HG02970 (cell line): ENCODE data around the gene CAD.

Source experiments
- ATAC-seq: cut with Tn5 transposase; IDR thresholded peaks from one replicate; pipeline ENCODE4 v1.9.1; 2021; ENCODE audit warnings: mild to moderate bottlenecking, moderate library complexity, moderate number of reproducible peaks; ENCODE audit not compliant: unreplicated experiment, low FRiP score

Gene CAD

DNA sequence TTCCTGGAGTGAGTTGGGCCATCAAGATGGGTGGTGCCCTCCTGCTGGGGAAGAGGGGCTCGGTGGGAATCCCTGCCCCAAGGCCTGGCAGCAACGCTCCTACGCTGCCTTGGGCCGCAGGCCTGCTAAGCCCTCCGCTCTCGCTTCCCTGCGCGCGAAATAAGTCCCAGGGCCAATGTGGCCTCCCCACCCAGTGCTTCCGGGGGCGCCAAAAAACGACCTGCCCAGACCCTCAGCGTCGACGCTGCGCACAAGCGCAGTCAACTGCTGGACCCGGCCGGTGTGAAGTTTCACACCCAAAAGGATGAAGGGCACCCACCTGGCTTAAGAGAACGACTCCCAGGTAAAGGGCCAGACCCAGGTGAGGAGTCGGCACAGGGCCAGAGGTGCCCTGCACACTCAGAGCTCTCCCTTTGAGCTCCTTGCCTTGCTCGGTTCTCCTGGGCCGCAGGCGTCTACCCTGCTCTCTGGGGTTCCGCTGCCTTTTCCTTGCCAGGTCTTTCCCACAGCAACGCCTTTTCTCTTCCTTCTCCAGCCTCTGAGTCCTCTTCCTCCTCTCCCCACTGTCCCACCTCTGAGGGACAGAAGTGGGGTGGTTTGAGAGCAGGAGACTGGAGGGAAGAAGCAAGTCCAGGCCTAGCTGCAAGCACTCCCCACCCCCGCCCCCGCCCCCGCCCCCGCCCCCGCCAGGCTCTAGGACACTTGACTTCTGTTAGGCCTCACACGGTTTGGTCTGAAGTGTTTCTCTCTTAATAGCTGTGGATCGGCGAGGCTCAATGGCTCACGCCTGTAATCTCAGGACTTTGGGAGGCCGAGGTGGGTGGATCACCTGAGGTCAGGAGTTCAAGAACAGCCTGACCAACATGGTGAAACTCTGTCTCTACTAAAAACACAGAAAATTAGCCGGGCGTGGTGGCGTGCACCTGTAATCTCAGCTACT, 58.3 kb downstream of the CAD start, which contains the start of gene DNAJC5G:
DNAJC5G (plus strand) TSS at position 223 of the 940 bp plus-strand sequence. CDS start 1,296 bp downstream, outside the sequence.
- ATAC-seq = no peak

DNA sequence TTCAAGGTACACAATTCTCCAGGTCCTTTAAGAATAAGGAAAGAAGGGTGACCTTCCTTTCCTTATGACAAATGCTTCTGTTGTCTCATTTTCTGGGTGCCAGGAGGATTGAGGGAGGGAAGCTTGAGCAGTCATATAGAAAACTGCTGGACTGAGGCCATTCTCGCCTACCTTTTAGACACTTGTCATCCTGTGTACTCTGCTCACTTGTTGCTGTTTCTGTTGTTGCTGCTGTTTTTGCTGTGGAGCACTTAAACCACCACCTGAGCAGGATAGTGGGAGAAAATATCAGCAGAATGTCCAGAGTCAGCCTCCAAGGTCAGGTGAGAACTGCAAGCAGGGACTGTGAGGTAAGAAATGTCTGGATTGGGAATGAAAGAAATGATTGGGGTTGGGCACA, 60.8 kb downstream of the CAD start:
- no peak for ATAC-seq

DNA sequence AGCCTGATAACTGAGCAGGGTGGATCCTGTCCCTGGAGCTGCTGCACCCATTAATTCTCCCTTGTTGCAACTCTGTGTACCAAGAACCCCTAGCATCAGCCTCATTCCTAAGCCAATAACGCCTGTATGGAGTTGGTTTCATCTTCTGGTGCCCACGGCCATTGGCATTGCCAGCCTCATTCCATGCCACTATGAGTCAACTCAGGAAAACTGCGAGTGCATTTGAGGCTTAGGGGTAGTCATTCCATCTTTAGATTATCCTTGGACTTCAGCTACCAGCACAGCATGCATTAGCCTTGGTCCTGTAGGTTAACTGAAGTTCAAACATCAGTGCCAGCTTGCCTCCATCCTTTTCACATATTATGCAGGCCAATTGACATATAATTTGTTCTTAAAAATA, 63.7 kb downstream of the CAD start:
- ATAC-seq = no peak

DNA sequence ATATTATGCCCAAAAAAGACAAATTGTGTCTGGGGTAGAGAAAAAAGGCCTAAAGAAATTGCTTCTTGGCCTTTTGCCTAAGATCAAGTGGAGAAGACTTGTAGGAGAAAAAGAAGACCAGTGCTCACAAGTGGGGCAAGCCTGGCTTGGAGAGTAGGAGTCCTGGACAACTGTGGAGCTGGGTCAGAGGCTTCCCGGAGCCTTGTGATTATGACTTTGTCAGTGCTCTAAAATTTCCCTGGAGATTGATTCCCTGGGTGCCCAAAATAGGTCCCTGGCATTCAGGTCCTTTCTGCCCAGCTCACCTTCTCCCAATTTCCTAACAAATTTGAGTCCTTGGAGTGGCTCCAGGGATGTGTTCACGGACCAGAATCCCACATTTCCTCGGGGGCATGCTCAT, 64.3 kb downstream of the CAD start:
- no peak for ATAC-seq

DNA sequence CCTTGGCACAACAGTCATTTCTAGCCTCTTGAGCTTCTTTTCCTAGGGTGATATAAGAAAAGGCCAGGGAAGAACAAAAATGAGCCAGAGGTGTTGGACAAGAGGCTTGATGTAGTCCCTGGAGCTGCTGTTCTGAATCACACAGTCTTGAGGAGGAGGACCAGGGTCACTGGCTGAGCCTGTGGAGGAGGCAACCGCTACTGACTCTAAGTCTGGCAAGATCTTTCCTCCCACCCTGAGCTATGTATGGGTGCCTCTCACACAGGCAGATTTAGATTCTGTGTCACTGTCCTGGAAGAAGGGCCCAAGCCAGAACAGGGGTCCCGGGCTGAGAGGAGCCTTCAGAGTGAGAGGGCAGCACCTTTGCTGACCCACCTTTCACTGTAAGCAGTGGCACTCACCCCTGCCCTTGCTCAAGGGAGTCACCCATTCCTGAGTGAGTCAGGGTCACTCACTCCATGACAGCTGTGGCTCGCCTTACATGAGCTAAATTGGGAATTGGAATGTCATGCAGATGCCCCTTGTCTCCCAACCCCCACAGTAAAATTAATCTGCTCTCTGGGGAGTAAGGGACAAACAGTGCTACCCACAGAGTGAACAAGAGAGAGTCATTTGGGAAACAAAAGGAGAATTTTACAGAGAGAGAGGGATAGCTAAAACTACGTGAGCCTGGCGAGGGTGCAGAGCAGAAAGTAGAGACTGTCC, 64.8 kb downstream of the CAD start, which contains the start of gene TRIM54:
TRIM54 (plus strand) TSS at position 575 of the 705 bp plus-strand sequence. CDS start 303 bp downstream, outside the sequence.
- ATAC-seq = no peak

GRCh38 chr2:27282892-27283291, 65.7 kb downstream of the CAD start:
- ATAC-seq = no peak

DNA sequence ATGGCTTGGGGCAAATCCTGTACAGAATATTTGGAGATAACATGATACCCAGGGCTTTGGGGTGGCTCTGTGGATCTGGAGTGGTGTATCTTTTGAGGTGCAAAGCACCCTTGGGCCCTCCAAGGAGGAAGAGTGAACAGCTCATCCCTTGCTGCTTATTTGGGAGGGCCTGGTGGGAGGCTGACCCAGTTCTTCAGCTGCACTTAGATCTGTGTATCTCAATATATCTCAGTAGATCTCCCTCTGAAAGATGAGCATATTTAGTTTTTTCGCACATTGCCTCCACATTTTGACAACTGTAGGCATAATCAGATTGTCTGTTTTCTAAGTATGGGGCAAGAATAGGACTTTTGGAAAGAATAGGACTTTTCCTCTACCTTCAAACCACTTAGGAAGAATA, 67.8 kb downstream of the CAD start:
- ATAC-seq = no peak

GRCh38 chr2:27285481-27285880, 68.3 kb downstream of the CAD start:
- no peak for ATAC-seq

- no peak for ATAC-seq
Measured at GRCh38 chr2:27288610-27289009, 71.4 kb downstream of the CAD start.

GRCh38 chr2:27290549-27290948, 73.4 kb downstream of the CAD start:
- ATAC-seq = no peak

GRCh38 chr2:27291865-27292264, 74.7 kb downstream of the CAD start:
- ATAC-seq = no peak
